Mucosa of stomach (tissue), 1 donor: Measurements from ENCODE around the gene LRRC2.
A peak's percentile ranks its signal among the peaks of the same experiment; 100 is the strongest.

Source experiments
- H3K27me3 ChIP-seq: one replicate; pipeline ENCODE4 v1.7.0; 2013; ENCODE audit warnings: mild to moderate bottlenecking, low read length; ENCODE audit not compliant: control insufficient read depth, insufficient read depth
- H3K36me3 ChIP-seq: one replicate; pipeline ENCODE4 v1.7.0; 2013; ENCODE audit warnings: low read length; ENCODE audit not compliant: control insufficient read depth, insufficient read depth
- H3K4me1 ChIP-seq: one replicate; pipeline ENCODE4 v1.7.0; 2013; ENCODE audit warnings: mild to moderate bottlenecking, low read length; ENCODE audit not compliant: control insufficient read depth, insufficient read depth
- H3K4me3 ChIP-seq: one replicate; pipeline ENCODE4 v1.7.0; 2013; ENCODE audit warnings: low read length
- H3K9ac ChIP-seq: one replicate; pipeline ENCODE4 v1.7.0; 2013; ENCODE audit warnings: mild to moderate bottlenecking, low read length, moderate library complexity
- H3K9me3 ChIP-seq: one replicate; pipeline ENCODE4 v1.7.0; 2013; ENCODE audit warnings: mild to moderate bottlenecking, low read length, moderate library complexity; ENCODE audit not compliant: control insufficient read depth
- donor health status: Pancreatic carcinoma.

The LRRC2 gene, protein sequence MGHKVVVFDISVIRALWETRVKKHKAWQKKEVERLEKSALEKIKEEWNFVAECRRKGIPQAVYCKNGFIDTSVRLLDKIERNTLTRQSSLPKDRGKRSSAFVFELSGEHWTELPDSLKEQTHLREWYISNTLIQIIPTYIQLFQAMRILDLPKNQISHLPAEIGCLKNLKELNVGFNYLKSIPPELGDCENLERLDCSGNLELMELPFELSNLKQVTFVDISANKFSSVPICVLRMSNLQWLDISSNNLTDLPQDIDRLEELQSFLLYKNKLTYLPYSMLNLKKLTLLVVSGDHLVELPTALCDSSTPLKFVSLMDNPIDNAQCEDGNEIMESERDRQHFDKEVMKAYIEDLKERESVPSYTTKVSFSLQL

DNA sequence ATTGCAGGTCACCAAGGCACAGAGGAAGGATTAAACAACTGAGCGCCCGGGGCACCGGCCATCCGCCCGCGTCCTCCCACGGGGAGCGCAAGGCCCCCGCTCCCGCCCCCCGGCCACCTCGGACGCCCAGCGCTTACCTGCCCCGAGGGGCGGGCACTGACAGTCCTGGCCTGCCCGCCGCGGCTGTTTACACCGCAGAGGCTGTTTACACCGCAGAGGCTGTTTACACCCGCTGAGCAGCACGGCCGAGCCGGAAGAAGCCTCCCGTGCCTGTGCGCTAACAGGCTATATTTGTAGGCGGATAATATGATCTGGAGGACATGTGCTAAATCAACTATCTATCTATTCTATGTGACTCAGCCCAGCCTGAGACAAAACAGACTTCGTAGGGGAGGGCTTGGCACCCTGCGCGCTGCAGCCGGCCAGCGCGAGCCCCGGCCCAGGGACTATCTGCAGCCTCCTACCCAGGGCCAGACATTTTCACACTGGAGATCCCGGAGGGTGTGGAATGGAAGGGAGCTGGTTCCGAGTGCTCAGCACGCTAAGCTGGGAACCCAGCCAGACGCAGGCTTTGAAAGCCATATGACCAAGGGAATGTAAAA, at the start of gene LRRC2:
TSS of gene LRRC2 (minus strand) at position 263 of the 602 bp plus-strand sequence. CDS start 14,711 bp downstream, outside the sequence.
- H3K9ac ChIP-seq: peak within 1 kb of the TSS; percentile 57
- H3K9me3 ChIP-seq: no peaks in the 10 kb centered on the region
- peaks cover 24% of the 10 kb centered on the region for H3K27me3 ChIP-seq
- peak within 1 kb of the TSS; percentile 45 for H3K4me3 ChIP-seq
- no peaks in the 10 kb centered on the region for H3K36me3 ChIP-seq
- peaks cover 13% of the 10 kb centered on the region for H3K4me1 ChIP-seq

DNA sequence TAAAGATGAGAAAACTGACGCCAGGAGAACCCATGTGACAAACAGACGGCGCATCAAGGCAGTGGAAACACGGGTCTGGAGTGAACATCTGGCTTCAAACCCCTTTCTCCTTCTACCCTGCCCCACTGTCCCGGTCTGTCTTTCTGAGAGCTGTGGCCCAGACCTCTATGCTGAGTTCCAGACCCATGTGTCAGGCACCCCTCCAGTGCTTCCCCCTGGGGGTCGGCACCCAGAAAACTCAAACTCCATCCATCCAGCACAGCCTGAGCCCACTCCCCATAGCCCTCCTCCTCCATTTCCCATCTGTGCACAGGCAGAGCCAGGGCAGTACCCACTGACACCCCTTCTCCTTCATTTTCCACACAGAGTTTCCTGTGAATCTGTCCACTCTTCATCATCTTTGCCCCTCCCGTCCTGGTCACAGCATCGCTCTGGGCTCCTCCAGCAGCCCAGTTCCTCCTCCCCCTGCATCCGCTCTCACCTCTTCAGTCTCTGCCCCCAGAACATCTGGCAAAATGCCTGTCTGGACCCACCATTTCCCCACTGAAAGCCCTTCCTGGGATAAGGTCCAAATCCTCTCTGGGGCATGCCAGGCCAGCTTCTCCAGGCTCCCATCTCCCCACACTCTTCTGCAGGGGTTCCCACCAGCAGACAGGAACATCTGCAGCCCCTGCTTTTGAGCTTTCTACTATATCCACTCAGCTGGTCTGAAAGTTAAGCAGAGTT, 49.1 kb upstream of the LRRC2 start:
- Histone ChIP-seq H3K27me3 (peaks cover 3% of the 10 kb centered on the region), H3K9me3 (no peaks in the 10 kb centered on the region), H3K4me1 (no peaks in the 10 kb centered on the region), H3K36me3 (no peaks in the 10 kb centered on the region), H3K9ac (no peak overlapping the region), H3K4me3 (no peak overlapping the region)

DNA sequence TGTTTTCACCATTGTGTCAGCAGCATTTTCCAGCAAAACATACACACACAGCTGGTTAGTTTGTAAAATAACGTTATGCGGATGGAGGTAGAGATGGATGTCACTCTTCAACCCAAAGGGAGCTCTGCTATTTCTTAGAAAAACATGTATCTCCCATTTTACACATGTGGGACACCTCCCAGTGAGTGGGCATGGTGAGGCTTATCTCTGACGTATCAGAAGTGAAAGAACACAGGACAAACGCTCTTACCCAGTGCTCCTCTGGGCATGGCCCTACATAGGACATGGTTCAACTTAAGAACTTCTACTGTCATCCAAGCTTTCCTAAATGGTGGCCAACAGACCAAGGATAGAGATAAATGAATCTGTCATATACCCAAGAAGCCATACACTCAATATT, 48.3 kb upstream of the LRRC2 start:
- peaks cover 3% of the 10 kb centered on the region for H3K27me3 ChIP-seq
- no peaks in the 10 kb centered on the region for H3K9me3 ChIP-seq
- H3K9ac ChIP-seq: no peak overlapping the region
- no peak overlapping the region for H3K4me3 ChIP-seq
- no peaks in the 10 kb centered on the region for H3K36me3 ChIP-seq
- no peaks in the 10 kb centered on the region for H3K4me1 ChIP-seq

DNA sequence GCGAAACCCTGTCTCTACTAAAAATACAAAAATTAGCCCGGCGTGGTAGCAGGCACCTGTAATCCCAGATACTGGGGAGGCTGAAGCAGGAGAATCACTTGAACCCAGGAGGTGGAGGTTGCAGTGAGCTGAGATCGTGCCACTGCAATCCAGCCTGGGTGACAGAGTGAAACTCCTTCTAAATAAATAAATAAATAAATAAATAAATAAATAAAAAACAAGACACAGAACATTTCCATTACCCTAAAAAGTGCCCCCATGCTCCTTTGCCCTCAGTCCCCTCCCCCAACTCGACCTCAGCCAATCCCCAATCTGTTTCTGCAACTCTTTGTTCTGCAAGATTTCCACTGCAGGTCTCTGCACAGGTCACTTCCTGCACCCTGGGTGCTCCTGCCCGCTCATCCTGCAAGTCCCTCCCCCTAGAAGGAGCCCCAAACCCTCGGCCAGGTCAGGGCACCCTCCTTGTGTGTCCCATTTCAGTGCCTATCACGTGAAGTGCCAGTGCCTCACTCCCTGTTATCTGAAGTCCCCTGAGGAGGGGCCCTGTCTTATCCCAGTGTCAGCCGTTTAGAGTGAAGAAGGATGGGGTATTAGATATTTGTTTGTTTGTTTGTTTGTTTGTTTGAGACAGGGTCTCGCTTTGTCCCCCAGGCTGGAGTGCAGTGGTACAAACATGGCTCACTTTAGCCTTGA, 47.4 kb upstream of the LRRC2 start:
- Histone ChIP-seq H3K4me3 (no peak overlapping the region), H3K36me3 (no peaks in the 10 kb centered on the region), H3K9ac (no peak overlapping the region), H3K9me3 (no peaks in the 10 kb centered on the region), H3K27me3 (peaks cover 3% of the 10 kb centered on the region), H3K4me1 (no peaks in the 10 kb centered on the region)

DNA sequence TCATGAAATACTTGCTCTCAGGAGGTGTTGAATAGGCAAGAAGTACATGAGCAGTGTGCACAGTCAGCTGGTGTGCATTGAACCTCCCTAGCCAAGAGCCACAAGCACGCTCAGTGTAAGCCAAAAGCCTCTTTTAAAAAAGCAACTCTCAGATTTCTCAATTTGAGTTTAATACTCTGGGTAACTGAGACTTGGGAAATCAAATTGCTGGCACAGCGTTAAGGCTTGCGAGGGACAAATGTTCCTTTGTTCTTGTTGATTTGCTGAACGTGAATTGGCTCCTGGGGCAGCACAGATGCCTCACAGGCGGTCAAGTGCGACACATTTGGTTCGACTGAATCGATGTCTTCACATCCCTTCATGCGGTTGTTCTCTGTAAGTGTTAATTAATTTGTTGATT, 46.2 kb upstream of the LRRC2 start, which contains the start of gene FAM240A:
TSS of gene FAM240A (plus strand) at position 202 of the 400 bp plus-strand sequence. CDS start at position 361, 159 bp downstream.
- Histone ChIP-seq H3K9ac (no peak within 1 kb of the TSS), H3K36me3 (no peaks in the 10 kb centered on the region), H3K4me1 (no peaks in the 10 kb centered on the region), H3K9me3 (no peaks in the 10 kb centered on the region), H3K4me3 (no peak within 1 kb of the TSS), H3K27me3 (no peaks in the 10 kb centered on the region)

DNA sequence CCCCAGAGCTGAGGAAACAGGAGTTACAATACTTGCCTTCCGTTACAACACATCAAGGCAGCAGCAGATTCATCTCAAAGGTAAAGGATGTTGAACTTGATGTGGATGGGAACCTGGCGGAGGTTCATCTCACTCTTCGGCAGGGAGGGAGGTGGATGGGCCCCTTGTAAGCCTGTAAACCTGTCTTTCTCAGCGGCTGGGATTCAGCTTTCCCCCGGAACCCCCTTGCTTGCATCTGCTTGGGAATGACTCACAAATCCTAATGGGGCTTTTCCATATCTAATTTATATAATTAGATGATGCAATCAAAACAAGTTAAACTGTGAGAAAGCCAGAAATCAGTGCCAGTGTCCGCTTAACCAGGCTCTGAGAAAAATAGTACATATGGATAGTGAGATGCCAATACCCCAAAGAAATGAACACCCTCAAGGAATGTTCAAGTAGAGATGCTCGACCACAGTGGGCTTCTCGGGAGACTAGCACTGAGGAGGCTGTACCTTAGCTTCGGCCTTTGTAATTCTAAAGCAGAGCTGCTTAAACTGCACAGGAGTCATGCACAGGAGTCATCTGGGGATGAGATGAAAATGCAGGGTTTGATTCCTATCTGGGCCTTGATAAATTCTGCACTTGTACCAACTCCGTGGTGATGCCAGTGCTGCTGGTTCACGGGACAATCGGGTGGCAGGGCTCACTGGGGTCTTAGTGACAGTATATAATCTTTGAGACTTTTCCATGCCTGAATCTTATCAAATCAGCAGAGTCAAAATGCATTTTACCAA, 44.0 kb upstream of the LRRC2 start:
- Histone ChIP-seq H3K9me3 (no peaks in the 10 kb centered on the region), H3K4me1 (no peaks in the 10 kb centered on the region), H3K4me3 (no peak overlapping the region), H3K36me3 (no peaks in the 10 kb centered on the region), H3K27me3 (no peaks in the 10 kb centered on the region), H3K9ac (no peak overlapping the region)

DNA sequence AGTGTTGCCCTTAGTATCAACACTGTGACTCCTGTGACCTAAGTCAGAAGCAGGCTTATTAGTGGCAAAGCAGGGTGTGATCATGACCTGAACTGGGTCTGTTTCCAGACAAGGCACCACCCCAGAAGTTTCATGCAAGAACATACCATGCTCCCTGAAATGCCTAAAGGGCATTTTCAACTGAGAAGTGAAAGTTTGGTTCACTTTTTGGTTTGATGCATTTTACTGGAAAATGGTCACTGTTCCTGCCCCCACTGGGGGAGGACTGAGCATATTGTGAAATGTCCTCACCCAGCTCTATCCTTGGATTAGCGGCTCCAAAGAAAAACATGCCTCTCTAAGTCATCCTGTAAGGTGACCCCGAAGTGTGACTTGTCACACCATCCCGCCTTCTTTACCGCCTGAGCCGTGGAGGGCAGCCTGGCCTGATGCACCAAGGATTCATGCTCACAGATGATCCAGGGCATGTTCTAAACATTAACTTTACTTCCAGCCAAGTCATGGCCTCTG, 43.2 kb upstream of the LRRC2 start:
- Histone ChIP-seq H3K9me3 (no peaks in the 10 kb centered on the region), H3K4me1 (no peaks in the 10 kb centered on the region), H3K9ac (no peak overlapping the region), H3K36me3 (no peaks in the 10 kb centered on the region), H3K27me3 (no peaks in the 10 kb centered on the region), H3K4me3 (no peak overlapping the region)

DNA sequence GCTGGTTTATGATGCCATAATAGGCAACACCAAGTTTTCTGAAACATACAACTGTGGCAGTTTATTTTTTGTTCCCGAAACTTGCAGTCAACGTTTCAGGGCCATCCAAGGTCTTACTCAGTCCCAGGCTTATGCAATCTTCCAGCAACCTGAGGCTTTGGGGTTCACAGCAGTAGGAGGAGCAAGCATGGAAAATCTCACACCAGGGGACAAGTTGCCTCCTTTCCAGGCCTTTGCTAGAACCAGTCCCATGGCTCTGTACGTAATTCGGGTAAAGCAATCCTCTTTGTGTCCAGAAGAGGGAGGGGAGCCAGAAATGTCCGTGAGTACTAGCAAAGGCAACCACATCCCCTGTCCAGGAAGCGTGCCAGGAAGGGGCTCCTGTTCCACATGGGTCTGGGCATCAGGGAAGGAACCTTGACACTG, 41.5 kb upstream of the LRRC2 start:
- Histone ChIP-seq H3K4me3 (no peak overlapping the region), H3K9me3 (no peaks in the 10 kb centered on the region), H3K27me3 (no peaks in the 10 kb centered on the region), H3K4me1 (no peaks in the 10 kb centered on the region), H3K36me3 (no peaks in the 10 kb centered on the region), H3K9ac (no peak overlapping the region)

DNA sequence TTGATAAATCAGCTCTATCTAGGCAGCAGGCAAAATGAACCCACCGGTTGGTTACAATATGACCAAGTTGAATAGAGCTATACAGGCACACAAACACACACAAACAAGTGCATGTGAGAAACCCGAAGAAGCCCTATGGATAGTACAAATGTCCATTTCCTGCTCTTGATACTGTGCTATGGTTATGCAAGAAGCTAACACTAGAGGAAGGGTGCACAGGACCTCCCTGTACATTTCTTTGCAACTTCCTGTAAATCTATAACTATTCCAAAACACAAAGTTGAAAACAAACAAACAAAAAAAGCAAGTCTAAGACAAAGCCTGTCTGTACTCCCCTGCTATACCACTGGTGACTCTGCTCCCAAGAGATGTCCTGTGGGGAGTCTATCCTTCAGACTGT, 38.0 kb upstream of the LRRC2 start:
- no peaks in the 10 kb centered on the region for H3K4me1 ChIP-seq
- no peaks in the 10 kb centered on the region for H3K9me3 ChIP-seq
- H3K36me3 ChIP-seq: no peaks in the 10 kb centered on the region
- H3K9ac ChIP-seq: no peak overlapping the region
- no peak overlapping the region for H3K4me3 ChIP-seq
- H3K27me3 ChIP-seq: peaks cover 5% of the 10 kb centered on the region

DNA sequence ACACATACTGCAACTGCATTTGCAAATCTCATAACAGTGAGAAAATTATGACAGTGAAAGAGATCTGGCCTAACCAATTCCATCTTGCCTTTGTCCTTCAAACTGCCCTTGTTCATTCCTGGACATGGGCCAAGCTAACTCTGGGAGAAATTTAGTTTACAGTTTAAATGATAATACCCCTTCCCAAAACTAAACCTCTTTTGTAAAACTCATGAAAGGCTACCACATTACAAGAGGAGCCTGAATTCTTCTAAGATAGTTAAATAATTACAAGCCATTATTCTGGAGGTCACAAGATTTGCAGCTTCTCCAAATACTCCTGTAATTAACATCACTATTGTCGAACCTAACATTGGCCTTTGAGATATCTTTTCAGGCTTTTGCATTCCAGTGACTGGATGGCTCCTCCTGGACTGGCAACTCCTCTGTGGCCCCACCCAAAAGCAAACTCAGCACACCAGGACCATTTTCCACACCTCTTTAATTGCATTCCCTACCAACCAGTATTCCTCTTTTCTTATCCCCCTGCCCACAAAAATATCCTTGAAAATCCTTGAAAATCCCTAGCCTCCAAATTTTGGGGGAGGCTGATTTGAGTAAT, 37.4 kb upstream of the LRRC2 start:
- Histone ChIP-seq H3K4me1 (no peaks in the 10 kb centered on the region), H3K9me3 (no peaks in the 10 kb centered on the region), H3K4me3 (no peak overlapping the region), H3K9ac (no peak overlapping the region), H3K36me3 (no peaks in the 10 kb centered on the region), H3K27me3 (peaks cover 5% of the 10 kb centered on the region)

DNA sequence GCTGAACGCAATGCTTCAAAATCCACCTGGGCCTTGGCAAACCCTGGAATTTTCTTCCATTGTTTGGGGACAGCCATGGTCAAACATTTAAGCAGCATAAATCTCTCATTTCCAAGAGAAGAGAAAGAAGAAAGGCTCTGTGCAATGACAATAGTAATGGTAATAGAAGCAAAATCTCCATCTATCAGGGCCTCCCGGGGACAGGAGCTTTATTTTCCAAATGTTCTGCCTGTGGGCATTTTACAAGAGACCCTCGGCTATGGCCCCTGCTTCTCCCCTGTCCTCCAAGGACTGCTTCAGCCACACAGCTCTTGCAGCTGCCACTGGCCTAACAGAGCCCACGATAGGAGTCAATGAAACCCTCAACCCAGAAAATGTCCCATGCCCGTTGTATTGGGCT, 33.5 kb upstream of the LRRC2 start:
- Histone ChIP-seq H3K4me1 (no peaks in the 10 kb centered on the region), H3K9ac (no peak overlapping the region), H3K27me3 (peaks cover 5% of the 10 kb centered on the region), H3K9me3 (no peaks in the 10 kb centered on the region), H3K4me3 (no peak overlapping the region), H3K36me3 (no peaks in the 10 kb centered on the region)
